Measurements from ENCODE around the gene NECTIN4. TPM values are rescaled to one million over a fixed set of nuclear protein-coding genes. Genes with fewer than 3 reads are reported as not detected.

Gene NECTIN4
- total RNA-seq, 2 experiments from 2014 or later: not detected

GRCh38 chr1:161114556-161114955 lies 25.2 kb upstream of the NECTIN4 start:
- ChIA-PET CTCF (interaction anchor here (1.3 to 4.5 kb wide), 3 partner anchors 9 to 17 kb away, joined by 3 to 30 read pairs (median 6); partner anchors contain the start of gene KLHDC9), POLR2A (interaction anchor here (0.7 to 1.5 kb wide), 2 partner anchors 16 to 124 kb away, joined by 3 to 4 read pairs; no protein-coding TSS in a partner anchor)
- TF ChIP-seq, protein P1, sequence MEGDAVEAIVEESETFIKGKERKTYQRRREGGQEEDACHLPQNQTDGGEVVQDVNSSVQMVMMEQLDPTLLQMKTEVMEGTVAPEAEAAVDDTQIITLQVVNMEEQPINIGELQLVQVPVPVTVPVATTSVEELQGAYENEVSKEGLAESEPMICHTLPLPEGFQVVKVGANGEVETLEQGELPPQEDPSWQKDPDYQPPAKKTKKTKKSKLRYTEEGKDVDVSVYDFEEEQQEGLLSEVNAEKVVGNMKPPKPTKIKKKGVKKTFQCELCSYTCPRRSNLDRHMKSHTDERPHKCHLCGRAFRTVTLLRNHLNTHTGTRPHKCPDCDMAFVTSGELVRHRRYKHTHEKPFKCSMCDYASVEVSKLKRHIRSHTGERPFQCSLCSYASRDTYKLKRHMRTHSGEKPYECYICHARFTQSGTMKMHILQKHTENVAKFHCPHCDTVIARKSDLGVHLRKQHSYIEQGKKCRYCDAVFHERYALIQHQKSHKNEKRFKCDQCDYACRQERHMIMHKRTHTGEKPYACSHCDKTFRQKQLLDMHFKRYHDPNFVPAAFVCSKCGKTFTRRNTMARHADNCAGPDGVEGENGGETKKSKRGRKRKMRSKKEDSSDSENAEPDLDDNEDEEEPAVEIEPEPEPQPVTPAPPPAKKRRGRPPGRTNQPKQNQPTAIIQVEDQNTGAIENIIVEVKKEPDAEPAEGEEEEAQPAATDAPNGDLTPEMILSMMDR (IDR thresholded peaks at IDR 0.05): no peak
- no peak for DNase-seq
- no peak for ATAC-seq
- Mint-ChIP-seq H3K27me3 (no peaks in the 10 kb centered on the region), H3K9me3 (no peaks in the 10 kb centered on the region), H3K4me3 (no peak overlapping the region), H3K27ac (peak overlapping the region; percentile 92), H3K4me1 (ENCODE audit: low read depth) (peaks cover 60% of the 10 kb centered on the region), H3K36me3 (ENCODE audit: low read depth) (peaks cover 43% of the 10 kb centered on the region)
- intact Hi-C loops (cut with micrococcal nuclease): no loop called here

- intact Hi-C loops (cut with micrococcal nuclease): no loop called here
- TF ChIP-seq, protein P1 (IDR thresholded peaks at IDR 0.05): no peak
- H3K36me3 Mint-ChIP-seq (ENCODE audit: low read depth): peaks cover 45% of the 10 kb centered on the region
- no peak overlapping the region for H3K4me3 Mint-ChIP-seq
- peaks cover 56% of the 10 kb centered on the region for H3K4me1 Mint-ChIP-seq (ENCODE audit: low read depth)
- DNase-seq (no peak), ATAC-seq (no peak)
- no peaks in the 10 kb centered on the region for H3K27me3 Mint-ChIP-seq
- CTCF ChIA-PET: interaction anchor here (1.3 to 4.5 kb wide), 3 partner anchors 8 to 16 kb away, joined by 3 to 30 read pairs (median 6); partner anchors contain the start of gene KLHDC9
- H3K9me3 Mint-ChIP-seq: no peaks in the 10 kb centered on the region
- POLR2A ChIA-PET: interaction anchor here (0.7 to 1.5 kb wide), 3 partner anchors 15 to 124 kb away, joined by 3 to 4 read pairs (median 3); no protein-coding TSS in a partner anchor
- peak overlapping the region; percentile 92 for H3K27ac Mint-ChIP-seq
Measured at GRCh38 chr1:161113915-161114314, 24.6 kb upstream of the NECTIN4 start.

DNA sequence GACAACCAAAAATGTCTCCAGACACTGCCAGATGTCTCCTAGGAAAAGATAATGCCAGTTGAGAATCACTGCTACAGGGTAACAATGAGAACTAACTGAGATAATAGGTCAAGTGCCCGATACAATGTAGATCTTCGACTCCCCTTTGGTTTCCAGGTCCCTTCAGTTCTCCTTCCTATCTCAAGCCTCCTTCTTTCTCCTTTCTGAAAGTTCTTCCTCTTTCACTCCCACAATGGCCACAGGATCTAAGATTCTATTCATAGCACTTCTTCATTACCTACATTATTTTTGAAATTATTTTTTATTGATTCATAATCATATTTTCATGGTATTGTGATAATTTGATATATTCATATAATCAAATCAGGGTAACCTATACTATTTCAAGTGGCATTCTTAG lies 22.2 kb upstream of the NECTIN4 start:
- Mint-ChIP-seq H3K9me3 (no peaks in the 10 kb centered on the region), H3K4me1 (ENCODE audit: low read depth) (peaks cover 49% of the 10 kb centered on the region), H3K27me3 (no peaks in the 10 kb centered on the region), H3K36me3 (ENCODE audit: low read depth) (peaks cover 45% of the 10 kb centered on the region), H3K4me3 (no peak overlapping the region), H3K27ac (peak overlapping the region; percentile 62)
- CTCF ChIA-PET: interaction anchor here (1.3 to 1.6 kb wide), 2 partner anchors 9 to 14 kb away, joined by 4 to 6 read pairs; no protein-coding TSS in a partner anchor
- intact Hi-C loops (cut with micrococcal nuclease): no loop called here
- ATAC-seq (no peak), DNase-seq (no peak)
- POLR2A ChIA-PET: interaction anchor here (0.6 to 1.5 kb wide), 2 partner anchors 11 to 65 kb away, joined by 3 to 6 read pairs; partner anchors contain the start of gene USF1
- TF ChIP-seq, protein P1 (IDR thresholded peaks at IDR 0.05): no peak

- intact Hi-C loops (cut with micrococcal nuclease): no loop called here
- Mint-ChIP-seq H3K4me1 (ENCODE audit: low read depth) (peaks cover 50% of the 10 kb centered on the region), H3K4me3 (no peak overlapping the region), H3K27ac (peak overlapping the region; percentile 62), H3K27me3 (no peaks in the 10 kb centered on the region), H3K9me3 (no peaks in the 10 kb centered on the region), H3K36me3 (ENCODE audit: low read depth) (peaks cover 45% of the 10 kb centered on the region)
- ChIA-PET POLR2A (no interaction called here), CTCF (interaction anchor here (1.6 kb wide), 1 partner anchor 14 kb away, joined by 6 read pairs; no protein-coding TSS in a partner anchor)
- TF ChIP-seq, protein P1 (IDR thresholded peaks at IDR 0.05): no peak
- ATAC-seq (no peak), DNase-seq (no peak)
Measured at GRCh38 chr1:161111117-161111516, 21.8 kb upstream of the NECTIN4 start.

DNA sequence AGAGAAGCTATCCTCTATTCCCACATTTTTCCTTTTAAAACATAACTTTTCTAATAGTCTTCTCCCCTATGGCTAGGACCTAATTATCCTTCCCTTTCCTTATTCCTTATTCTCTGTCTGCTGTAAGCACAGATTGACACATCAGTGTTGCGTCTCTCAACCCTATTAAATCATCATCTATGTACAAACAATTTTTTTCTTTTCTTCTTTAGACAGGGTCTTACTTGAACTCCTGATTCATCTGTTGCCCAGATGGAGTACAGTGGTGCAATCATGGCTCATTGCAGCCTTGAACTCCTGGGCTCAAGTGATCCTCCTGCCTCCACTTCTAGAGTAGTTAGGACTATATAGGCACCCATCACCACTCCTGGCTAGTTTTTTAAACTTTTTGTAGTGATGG lies 17.1 kb upstream of the NECTIN4 start:
- intact Hi-C loops (cut with micrococcal nuclease): no loop called here
- Mint-ChIP-seq H3K9me3 (no peaks in the 10 kb centered on the region), H3K4me1 (ENCODE audit: low read depth) (peaks cover 27% of the 10 kb centered on the region), H3K27ac (peak overlapping the region; percentile 11), H3K4me3 (no peak overlapping the region), H3K36me3 (ENCODE audit: low read depth) (peaks cover 28% of the 10 kb centered on the region), H3K27me3 (no peaks in the 10 kb centered on the region)
- ATAC-seq: no peak
- DNase-seq: no peak
- TF ChIP-seq, protein P1 (IDR thresholded peaks at IDR 0.05): no peak
- POLR2A ChIA-PET: interaction anchor here (1.0 to 2.4 kb wide), 3 partner anchors 8 to 38 kb away, joined by 3 to 12 read pairs (median 3); partner anchors contain the start of genes KLHDC9, NIT1 and PFDN2
- CTCF ChIA-PET: interaction anchor here (1.6 to 2.1 kb wide), 2 partner anchors 8 to 9 kb away, joined by 6 read pairs; no protein-coding TSS in a partner anchor
